Suprapubic skin (tissue), 3 donors: ENCODE measurements around the gene SUSD6.

Experiments used
- CTCF ChIP-seq, 2 donors: fragments of 200-600 bp in 1 of 2; fragments of 450-650 bp in 1 of 2; sonication (generic) in 1 of 2; IDR thresholded peaks; one replicate each; pipeline ENCODE4 v1.5.1; 2016 to 2019; ENCODE audit warnings: antibody characterized with exemption in 2 of 2, mild to moderate bottlenecking in 1 of 2, moderate library complexity in 1 of 2
- POLR2A ChIP-seq, 2 donors: fragments of 450-650 bp; IDR thresholded peaks; one replicate each; pipeline ENCODE4 v1.6.1; 2017; ENCODE audit warnings: antibody characterized with exemption in 2 of 2, mild to moderate bottlenecking in 2 of 2, moderate library complexity in 2 of 2

DNA sequence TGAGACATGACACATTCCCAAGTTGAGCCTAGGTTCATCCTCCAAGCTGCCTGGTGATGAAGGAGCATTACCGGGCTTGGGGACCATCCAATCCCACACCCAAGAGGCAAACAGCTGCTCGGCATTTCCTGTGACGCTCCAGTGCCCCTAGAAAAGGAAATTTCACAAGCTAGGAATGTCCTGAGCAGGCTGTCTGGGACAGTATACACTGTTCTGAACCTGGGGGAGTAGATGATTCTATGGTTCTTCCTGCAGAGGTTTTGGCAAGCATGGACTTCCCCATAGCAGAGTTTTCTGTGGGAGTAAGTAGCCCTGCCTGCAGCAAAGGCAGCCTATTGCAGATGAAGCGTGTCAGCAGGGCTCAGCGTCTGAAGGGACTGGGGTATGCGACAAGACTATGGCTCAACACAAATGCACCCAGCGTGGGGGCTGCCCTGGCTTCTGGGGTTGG is 108.1 kb downstream of the SUSD6 start:
- no peak for TF ChIP-seq CTCF (IDR thresholded peaks at IDR 0.05)
- TF ChIP-seq POLR2A (IDR thresholded peaks at IDR 0.05), result no peak
